GM12801 (cell line): ENCODE measurements around the gene LINC00305.

Experiments
- TF ChIP-seq, protein P1 (sequence below): IDR thresholded peaks from one replicate; pipeline ENCODE4 v1.5.1; 2011; ENCODE audit warnings: control low read depth; ENCODE audit not compliant: insufficient read length; ENCODE audit errors: extremely low read depth

Gene LINC00305

DNA sequence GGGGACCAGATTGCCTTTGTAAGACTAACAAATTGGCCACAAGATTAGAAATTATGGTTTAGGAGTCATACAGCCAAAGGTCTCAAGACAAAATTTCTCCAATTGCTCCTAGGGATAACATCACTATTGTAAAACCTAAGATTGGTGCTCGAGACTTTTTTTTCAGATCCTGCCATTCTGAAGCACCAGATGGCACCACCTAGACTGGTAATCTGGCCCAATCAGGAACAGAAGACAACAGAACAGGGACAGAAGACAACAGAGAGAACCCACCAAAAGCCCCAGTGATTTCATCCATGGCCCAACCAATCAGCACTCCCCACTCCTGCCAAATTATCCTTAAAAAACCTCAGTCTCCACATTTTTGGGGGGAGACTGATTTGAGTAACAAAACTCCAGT is 66.8 kb downstream of the LINC00305 start:
- TF ChIP-seq, protein P1, sequence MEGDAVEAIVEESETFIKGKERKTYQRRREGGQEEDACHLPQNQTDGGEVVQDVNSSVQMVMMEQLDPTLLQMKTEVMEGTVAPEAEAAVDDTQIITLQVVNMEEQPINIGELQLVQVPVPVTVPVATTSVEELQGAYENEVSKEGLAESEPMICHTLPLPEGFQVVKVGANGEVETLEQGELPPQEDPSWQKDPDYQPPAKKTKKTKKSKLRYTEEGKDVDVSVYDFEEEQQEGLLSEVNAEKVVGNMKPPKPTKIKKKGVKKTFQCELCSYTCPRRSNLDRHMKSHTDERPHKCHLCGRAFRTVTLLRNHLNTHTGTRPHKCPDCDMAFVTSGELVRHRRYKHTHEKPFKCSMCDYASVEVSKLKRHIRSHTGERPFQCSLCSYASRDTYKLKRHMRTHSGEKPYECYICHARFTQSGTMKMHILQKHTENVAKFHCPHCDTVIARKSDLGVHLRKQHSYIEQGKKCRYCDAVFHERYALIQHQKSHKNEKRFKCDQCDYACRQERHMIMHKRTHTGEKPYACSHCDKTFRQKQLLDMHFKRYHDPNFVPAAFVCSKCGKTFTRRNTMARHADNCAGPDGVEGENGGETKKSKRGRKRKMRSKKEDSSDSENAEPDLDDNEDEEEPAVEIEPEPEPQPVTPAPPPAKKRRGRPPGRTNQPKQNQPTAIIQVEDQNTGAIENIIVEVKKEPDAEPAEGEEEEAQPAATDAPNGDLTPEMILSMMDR = no peak

DNA sequence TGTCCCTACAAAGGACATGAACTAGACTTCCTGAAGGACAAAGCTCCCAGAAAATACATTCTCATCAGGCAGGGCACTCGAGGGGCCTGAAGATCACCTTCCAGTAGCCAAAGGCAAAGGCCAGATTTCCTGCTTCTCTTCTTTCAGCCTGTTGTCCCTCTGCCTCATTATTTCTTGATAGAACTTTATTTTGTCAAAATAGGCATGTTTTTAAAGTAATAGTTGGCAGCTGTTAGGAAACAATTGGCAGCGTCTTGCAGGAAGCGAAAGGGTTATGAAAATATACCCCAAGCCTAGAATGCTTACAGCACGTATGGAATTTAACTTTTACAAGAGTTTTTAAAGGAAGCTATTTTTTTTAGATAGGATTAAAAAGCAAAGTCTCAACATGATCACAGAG is 74.9 kb downstream of the LINC00305 start:
- TF ChIP-seq, protein P1 = no peak

DNA sequence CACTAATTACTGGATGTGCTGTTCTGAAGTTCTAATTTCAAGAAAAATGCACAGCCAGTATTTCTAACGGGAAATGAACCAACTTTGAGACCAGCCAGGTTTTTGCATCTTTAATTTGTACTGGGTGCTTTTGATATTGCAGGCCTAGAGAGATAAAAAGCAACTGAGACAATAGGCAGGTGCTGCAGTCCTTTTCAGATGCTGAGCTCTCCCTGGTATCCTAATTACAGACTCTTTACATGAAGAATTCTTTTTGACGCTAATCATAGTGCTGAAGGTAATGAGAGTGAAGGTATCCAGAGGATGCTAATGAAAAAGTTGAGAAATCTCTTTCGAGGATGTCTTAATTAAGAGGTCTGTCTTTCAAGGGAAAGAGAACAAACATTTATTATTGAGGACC is 93.9 kb downstream of the LINC00305 start:
- TF ChIP-seq, protein P1 = no peak

DNA sequence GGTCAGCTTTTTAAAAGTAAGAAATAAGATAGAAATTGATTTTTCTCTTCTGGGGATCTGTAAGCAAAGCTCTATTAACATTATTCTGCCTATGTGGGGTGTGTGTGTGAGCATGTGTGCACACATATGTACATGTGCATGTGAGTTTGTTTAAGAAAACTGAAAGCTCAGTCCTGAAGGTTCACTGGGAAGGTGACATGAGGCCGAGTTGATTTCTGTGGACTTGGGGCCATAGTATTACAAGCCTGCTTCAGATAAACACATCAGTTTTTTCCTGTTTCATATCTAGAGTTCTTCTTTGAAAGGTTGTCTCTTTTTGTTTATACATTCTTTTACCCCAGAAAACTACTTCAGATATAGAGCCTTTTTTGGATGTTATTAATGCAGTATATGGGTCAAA is 95.6 kb downstream of the LINC00305 start:
- TF ChIP-seq, protein P1 = no peak

DNA sequence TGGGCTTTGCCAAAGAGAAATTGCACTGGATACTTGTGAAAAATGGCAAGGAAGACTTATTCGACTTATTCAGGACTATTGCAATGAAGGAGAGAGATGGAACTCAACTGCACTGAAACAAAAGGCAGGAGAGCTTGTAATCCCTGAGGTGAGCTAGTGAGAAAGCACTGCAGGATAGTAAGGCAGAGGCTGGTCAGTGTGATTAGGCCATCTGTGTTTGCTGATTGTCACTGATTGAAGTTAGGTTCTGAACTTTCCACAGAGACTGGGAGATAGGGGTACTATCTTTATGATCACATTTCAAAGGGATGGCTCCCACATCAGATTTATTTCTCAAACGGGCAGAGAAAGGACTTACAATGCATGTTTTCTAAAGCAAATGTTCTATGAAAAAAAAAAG is 96.1 kb downstream of the LINC00305 start:
- TF ChIP-seq, protein P1 = no peak

DNA sequence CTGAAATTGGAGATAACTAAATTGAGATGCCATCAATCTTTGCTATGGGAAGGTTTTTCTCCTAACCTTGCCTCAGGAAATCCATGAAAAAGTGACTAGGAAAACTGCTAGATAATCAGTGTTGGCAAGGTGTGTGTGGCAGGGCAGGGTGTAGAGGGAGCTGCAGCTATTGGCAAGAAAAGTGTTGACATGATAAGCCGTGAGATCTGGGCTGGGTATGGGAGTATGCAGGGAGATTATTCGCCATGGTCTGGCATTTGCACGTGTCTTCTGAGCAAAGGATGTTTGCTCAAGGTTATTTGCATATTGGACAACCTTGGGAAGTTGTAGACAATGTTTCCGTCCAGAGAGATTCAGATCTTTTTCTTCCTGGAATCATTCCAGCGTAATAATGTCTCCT is 104.3 kb downstream of the LINC00305 start:
- TF ChIP-seq, protein P1 = no peak

DNA sequence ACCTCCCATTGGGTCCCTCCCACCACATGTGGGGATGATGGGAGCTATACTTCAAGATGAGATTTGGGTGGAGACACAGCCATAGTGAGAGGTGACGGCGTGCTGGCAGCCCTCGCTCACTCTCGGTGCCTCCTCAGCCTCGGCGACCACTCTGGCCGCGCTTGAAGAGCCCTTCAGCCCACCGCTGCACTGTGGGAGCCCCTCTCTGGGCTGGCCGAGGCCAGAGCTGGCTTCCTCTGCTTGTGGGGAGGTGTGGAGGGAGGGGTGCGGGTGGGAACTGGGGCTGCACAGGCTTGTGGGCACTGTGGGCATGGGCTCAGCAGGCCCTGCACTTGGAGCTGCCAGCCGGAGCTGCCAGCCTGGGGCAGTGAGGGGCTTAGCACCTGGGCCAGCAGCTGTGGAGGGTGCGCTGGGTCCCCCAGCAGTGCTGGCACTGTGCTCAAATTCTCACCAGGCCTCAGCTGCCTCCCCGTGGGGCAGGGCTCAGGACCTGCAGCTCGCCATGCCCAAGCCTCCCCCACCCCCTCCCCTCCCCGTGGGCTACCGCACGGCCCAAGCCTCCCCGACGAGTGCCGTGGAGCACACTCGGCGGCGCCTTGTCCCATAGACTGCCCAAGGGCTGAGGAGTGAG is 106.0 kb downstream of the LINC00305 start:
- TF ChIP-seq, protein P1 = no peak
